Measurements from ENCODE around the gene DPP6.

GRCh38 chr7:154905615-154906014 is 853.4 kb downstream of the DPP6 start:
- TF ChIP-seq CTCF (IDR thresholded peaks at IDR 0.05) (no peak), EZH2phosphoT487 (IDR thresholded peaks at IDR 0.05) (no peak)

Measured in neural progenitor cell (in vitro differentiated cells).